Astrocyte of the cerebellum (primary cell): ENCODE results near the gene KIAA1671.
A peak's percentile ranks its signal among the peaks of the same experiment; 100 is the strongest.

Source experiments
- DNase-seq: peaks from one replicate; pipeline ENCODE4 v3.0.0-alpha.2; 2011; ENCODE audit warnings: low read depth
- H3K4me3 ChIP-seq: 2 replicates; pipeline ENCODE4 v1.5.1; 2011; ENCODE audit warnings: mild to moderate bottlenecking, low read depth, low read length, moderate library complexity
- in situ Hi-C: cut with HindIII; loops from 2 replicates; pipeline ENCODE4 v1.10.0; 2017; ENCODE audit warnings: low sequenced_read_pairs
- TF ChIP-seq, protein P1 (sequence below): IDR thresholded peaks from 2 replicates; pipeline ENCODE4 v1.5.1; 2012; ENCODE audit warnings: low read length, low read depth, moderate library complexity, mild to moderate bottlenecking; ENCODE audit errors: missing control alignments

Gene KIAA1671

DNA sequence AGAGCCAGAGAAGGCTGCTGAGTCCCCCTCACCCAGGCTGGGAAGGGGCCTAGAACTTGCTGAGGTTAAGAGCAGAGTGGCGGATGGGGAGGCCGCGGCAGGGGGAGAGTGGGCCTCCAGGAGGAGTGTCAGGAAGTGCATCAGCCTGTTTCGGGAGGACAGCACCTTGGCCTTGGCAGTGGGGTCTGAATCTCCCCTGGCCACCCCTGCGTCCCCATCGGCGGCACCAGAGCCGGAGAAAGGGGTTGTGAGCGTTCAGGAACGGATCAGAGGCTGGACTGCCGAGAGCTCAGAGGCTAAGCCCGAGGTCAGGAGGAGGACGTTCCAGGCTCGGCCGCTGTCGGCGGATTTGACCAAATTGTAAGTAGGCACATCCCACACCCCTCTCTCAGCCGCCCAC is 76.7 kb downstream of the KIAA1671 start:
- in situ Hi-C loops: no loop called here
- no peak overlapping the region for H3K4me3 ChIP-seq
- TF ChIP-seq, protein P1, sequence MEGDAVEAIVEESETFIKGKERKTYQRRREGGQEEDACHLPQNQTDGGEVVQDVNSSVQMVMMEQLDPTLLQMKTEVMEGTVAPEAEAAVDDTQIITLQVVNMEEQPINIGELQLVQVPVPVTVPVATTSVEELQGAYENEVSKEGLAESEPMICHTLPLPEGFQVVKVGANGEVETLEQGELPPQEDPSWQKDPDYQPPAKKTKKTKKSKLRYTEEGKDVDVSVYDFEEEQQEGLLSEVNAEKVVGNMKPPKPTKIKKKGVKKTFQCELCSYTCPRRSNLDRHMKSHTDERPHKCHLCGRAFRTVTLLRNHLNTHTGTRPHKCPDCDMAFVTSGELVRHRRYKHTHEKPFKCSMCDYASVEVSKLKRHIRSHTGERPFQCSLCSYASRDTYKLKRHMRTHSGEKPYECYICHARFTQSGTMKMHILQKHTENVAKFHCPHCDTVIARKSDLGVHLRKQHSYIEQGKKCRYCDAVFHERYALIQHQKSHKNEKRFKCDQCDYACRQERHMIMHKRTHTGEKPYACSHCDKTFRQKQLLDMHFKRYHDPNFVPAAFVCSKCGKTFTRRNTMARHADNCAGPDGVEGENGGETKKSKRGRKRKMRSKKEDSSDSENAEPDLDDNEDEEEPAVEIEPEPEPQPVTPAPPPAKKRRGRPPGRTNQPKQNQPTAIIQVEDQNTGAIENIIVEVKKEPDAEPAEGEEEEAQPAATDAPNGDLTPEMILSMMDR: no peak
- no peak for DNase-seq

DNA sequence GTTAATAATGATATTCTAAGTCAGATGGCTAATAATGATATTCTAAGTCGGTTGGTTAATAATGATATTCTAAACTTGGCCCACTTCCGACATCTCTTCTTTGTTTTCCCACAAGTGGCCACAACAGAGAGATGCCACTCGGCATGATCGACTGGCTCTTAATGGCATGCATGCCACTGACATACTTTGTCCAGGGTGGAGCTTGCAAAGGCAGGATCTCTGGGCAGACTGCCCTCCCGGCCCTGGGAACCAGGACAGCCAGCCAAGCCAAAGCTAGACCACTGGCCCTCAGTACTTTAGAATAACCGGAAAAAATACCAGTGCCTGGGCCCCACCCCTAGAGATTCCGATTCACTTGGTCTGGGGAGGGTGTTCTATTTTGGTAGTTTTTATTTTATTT is 78.1 kb downstream of the KIAA1671 start:
- DNase-seq: peak; percentile 35
- in situ Hi-C loops: no loop called here
- H3K4me3 ChIP-seq: no peak overlapping the region
- TF ChIP-seq, protein P1: no peak

GRCh38 chr22:25032066-25032465 is 79.5 kb downstream of the KIAA1671 start:
- in situ Hi-C loops: no loop called here

GRCh38 chr22:25035715-25036114 is 83.2 kb downstream of the KIAA1671 start:
- H3K4me3 ChIP-seq: no peak overlapping the region
- TF ChIP-seq, protein P1: no peak
- in situ Hi-C loops: loop anchor here (5.0 kb wide), 1 partner anchor 83 kb away; the partner anchor contains the start of gene KIAA1671
- DNase-seq: no peak

More at GRCh38 chr22:25032066-25032465, 79.5 kb downstream of the KIAA1671 start:
- H3K4me3 ChIP-seq: no peak overlapping the region
- no peak for DNase-seq
- TF ChIP-seq, protein P1: no peak

DNA sequence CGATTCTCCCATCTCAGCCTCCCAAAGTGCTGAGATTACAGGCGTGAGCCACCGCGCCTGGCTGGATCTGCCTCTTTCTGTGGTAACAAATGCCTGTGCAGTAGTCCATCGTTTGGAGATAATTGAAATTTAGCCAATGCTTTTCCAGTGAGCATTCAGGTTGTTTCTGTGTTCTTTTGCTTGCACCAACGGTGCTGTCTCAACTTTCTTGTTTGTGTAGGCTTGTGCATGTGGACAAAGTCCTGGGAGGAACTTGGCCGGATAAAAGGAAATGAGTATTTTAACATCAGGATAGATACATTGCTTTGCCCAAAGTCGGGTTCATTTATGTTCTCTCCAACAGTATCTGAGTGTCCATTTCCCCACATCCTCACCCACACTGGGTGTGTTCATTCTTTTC is 85.7 kb downstream of the KIAA1671 start:
- no peak for DNase-seq
- TF ChIP-seq, protein P1: no peak
- in situ Hi-C loops: loop anchor here (5.0 kb wide), 1 partner anchor 86 kb away; the partner anchor contains the start of gene KIAA1671
- H3K4me3 ChIP-seq: no peak overlapping the region

DNA sequence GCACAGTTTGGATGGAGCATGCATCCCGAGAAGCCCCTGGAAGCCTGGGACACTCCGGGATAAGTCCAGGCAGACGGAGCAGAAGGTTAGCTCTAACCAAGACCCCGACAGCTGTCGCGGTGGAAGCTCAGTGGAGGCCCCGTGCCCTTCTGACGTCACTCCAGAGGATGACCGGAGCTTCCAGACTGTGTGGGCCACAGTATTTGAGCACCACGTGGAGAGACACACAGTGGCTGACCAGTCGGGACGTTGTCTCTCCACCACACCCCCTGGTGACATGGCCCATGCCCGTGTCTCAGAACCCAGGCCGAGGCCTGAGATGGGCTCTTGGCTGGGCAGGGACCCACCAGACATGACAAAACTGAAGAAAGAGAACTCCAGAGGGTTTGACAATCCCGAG is 86.3 kb downstream of the KIAA1671 start:
- in situ Hi-C loops: loop anchor here (5.0 kb wide), 1 partner anchor 86 kb away; the partner anchor contains the start of gene KIAA1671
- TF ChIP-seq, protein P1: no peak
- H3K4me3 ChIP-seq: no peak overlapping the region
- DNase-seq: no peak

DNA sequence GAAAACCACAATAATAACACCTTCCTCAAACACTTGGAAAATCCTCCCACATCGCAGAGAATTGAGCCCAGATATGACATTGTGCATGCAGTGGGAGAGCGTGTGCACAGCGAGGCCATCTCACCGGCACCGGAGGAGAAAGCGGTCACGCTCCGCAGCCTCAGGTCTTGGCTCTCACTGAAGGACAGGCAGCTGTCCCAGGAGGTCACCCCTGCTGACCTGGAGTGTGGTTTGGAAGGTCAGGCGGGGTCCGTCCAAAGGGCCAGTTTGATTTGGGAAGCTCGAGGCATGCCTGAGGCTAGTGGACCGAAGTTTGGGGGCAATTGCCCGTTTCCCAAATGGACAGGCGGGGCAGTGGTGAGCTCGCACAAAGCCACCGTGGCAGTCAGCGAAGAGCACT is 86.7 kb downstream of the KIAA1671 start:
- TF ChIP-seq, protein P1: no peak
- no peak for DNase-seq
- H3K4me3 ChIP-seq: no peak overlapping the region
- in situ Hi-C loops: loop anchor here (5.0 kb wide), 1 partner anchor 87 kb away; the partner anchor contains the start of gene KIAA1671
